Limb (tissue), 2 donors: ENCODE results near the gene SERPINA1.
"Not testable (repeated sequence)": the region's sequence is repeated elsewhere in the genome, so short reads cannot be mapped to it uniquely, and the experiment has no call there.

Experiments
- DNase-seq, 2 donors: peaks; one replicate each; pipeline ENCODE4 v3.0.0-alpha.2; 2016; ENCODE audit errors: extremely low spot score in 2 of 2

Gene SERPINA1

DNA sequence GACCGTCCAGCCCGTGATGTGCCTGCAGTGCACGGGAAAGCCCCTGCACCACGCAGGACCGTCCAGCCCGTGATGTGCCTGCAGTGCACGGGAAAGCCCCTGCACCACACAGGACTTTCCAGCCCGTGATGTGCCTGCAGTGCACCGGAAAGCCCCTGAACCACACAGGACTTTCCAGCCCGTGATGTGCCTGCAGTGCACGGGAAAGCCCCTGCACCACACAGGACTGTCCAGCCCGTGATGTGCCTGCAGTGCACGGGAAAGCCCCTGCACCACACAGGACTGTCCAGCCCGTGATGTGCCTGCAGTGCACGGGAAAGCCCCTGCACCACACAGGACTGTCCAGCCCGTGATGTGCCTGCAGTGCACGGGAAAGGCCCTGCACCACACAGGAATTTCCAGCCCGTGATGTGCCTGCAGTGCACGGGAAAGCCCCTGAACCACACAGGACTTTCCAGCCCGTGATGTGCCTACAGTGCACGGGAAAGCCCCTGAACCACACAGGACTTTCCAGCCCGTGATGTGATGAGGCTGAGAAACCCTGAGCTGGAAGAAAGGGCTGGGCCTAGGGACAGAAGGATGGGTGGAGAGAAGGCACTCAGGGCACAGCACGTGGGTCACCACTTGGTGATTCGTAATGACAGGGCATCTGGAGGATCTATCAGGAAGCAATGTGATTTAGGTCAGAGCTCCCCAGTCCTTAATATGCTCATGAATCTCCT, 42.2 kb downstream of the SERPINA1 start:
- not testable (repeated sequence) for DNase-seq

DNA sequence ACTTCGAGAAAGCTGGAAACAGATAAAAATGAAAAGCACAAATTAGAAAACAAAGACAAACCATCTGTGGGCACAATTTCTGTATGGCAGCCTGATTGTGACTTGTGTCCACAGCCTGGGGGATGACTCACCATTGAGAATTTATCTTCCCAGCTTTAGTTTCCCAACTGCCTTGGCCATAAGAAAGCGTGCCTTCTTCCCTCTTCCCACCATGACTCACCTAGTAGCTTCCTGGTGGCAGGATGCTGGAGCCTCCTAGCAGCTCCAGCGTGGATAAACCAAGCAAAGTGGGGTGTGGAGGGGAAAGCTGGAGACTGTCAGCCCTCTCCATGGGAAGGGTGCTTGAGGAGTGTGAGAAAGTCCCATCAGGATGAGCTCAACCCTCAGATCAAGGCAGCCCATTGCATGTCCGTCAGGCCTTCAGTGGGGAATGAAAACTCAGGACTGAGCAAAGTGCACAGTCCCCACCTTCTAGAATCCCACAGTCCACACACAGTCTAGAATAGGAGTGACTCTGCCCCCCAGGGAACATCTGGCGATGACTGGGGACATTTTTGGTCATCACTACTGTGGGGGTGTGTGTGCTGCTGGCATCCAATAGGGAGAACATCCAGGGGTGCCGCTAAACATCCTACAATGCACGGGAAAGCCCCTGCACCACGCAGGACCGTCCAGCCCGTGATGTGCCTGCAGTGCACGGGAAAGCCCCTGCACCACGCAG, 42.9 kb downstream of the SERPINA1 start:
- DNase-seq: no peak

- DNase-seq: no peak
Observed at GRCh38 chr14:94344389-94344788, 44.0 kb downstream of the SERPINA1 start.

- DNase-seq: no peak
Observed at GRCh38 chr14:94343238-94344005, 45.0 kb downstream of the SERPINA1 start.

DNA sequence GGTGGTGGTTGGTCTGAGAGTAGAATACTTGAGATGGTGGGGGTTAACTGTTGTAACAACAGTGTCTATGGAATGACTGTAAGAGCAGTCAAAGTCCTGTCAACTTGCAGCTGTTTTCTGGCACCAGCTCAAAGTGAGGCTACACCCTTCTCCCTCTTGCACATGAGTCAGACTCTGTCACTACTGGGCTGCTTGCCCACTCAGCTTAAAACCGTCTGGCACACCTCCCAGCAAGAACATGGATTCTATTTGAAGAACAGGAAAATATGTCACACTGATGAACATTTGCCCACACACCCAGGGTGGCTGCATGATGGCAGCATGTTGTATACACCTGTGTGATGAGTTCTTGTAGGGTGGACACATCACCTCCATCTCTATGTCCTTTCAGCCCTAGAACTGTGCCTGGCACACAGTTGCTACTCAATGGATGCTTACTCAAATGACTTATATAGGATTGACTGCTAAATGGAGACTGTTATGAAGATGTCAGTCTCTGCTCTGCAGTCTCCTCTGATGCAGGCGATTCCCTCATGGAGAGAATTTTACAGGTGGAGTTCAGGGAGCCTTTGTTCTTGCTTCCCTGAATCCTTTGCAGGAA, 46.0 kb downstream of the SERPINA1 start:
- DNase-seq: peak; percentile 86 to 94

DNA sequence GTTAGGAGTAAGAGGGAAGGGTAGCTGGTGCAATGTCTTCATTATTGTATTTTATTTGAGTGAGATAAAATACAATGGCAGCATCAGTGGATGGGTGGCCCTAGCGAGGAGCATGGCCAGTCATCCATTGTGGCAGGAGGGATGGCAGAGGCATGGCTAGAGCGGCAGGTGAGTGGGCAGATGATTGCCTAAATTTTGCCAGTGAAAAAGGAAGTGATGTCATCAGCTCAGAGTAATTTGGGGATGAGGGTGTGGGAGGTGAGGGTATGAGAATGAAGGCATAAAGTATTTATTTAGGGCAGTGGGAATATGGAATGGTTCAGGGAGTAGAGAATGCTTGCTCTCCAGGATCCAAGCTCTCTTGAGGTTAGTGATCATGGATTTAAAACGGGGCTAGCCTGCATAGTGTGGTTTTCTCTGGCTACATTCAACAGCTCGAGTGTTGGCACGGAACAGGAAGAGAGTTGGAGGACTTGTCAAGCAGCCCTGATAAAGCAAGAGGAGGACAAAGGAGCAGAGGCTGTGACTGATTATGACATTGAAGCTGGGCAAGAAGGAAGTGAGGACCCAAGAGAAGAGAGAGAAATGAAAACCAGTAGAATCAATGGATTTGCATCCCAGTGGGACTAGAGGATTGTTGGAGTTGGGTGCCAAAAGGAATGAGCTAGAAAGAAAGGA, 46.6 kb downstream of the SERPINA1 start:
- DNase-seq: no peak

DNA sequence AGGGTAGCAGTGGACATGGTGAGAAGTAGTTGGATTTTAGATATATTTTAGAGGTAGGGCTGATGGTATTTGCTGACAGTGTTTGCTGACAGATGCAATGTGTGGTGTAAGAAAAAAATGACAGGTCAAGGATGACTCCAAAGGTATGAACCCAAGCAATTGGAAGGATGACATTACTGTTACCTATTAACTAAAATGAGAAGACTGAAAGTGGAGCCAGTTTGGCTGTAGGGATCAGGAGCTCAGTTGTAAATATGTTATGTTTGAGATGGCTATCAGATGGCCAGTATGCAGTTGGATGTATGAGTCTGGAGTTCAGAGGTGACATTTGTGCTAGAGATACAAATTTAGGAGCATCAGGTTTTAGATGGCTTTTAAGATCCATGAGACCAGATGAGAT, 47.9 kb downstream of the SERPINA1 start:
- DNase-seq: no peak

GRCh38 chr14:94338023-94338422, 50.4 kb downstream of the SERPINA1 start:
- DNase-seq: no peak

DNA sequence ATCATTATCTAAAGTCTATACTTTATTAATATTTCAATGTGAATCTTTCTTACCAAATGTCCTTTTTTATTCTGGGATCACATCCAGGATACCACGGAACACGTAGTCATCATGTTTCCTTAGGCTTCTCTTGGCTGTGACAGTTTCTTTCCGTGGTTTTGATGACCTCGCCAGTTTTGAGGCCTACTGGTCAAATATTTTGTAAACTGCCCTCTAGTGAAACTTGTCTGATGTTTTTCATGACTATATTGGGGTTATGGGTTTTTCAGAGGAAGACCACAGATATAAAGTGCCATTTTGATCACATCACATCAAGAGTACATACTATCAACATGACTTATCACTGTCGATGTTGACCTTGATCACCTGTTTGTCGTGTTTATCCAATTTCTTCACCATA, 51.1 kb downstream of the SERPINA1 start:
- no peak for DNase-seq

DNA sequence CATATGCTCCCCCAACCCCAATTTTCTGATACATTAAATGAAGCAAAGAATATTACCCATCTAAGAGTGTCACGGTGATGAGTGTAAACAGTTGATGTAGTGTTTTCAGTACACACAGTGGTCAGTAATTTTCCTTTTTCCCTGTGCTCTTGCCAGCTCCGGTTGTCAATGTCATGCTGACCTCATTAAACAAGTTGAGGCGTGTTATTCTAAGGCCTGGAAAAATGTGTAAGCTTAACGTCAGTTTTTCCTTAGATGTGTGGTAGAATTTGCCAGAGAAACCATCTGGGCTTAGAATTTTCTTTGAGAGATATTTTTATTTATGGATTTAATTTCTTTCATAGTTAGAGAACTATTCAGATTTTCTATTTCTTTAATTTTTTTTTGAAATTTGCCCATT, 53.5 kb downstream of the SERPINA1 start:
- no peak for DNase-seq

GRCh38 chr14:94332587-94332986, 55.8 kb downstream of the SERPINA1 start:
- no peak for DNase-seq

GRCh38 chr14:94332063-94332583, 56.3 kb downstream of the SERPINA1 start:
- no peak for DNase-seq

- DNase-seq: no peak
Observed at GRCh38 chr14:94331462-94331861, 56.9 kb downstream of the SERPINA1 start.

DNA sequence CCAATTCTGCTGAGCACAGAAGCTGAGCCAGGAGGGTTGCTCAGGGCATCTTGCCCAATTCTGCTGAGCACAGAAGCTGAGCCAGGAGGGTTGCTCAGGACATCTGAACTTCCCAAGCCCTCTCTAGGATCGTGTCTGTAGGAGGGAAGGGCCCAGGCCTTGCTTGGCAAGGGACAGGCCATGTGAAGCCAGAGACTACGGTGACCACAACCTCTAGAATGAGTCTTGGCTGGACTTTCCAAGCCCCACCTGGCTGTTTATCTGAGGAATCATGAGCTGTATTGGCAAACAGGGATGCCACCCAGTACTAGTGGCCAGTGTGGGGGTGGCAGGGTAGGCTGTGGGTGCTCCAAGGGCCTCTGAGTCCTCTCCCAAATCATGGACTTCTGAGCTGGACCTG, 57.5 kb downstream of the SERPINA1 start:
- no peak for DNase-seq

DNA sequence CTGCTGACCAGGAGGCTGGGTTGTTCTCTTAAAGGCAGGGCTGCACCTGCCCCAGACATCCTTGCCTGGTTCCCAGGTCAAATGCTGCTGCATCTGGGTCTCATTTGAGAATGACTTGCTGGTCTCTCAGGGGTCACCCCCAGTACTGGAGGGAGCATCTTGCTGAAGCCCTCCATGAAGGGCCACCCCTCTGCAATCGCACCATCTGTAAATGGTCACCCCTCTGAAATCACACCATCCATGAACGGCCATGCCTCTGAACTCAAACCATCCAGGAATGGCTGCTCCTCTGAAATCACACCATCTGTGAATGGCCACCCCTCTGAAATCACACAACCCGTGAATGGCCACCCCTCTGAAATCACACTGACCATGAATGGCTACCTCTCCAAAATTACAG, 58.0 kb downstream of the SERPINA1 start:
- no peak for DNase-seq

DNA sequence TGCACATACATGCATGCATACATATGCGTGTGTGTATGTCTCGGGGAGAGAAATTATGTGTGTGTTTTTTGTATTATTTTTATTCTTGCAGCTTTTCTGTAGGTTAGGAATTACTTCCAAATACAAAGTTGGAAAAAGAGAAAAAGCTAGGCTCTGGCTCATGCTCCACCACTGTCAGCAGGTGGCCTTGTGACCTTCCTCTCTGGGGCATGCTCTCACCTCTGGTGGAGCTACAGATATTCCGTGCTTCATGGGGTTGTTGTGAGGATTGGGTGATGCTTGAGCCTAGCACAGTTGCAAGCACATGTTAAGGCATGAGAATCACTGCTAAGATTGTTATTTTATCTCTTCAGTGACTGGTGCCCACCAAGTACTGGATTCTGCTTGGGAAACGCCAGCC, 58.5 kb downstream of the SERPINA1 start:
- DNase-seq: no peak

DNA sequence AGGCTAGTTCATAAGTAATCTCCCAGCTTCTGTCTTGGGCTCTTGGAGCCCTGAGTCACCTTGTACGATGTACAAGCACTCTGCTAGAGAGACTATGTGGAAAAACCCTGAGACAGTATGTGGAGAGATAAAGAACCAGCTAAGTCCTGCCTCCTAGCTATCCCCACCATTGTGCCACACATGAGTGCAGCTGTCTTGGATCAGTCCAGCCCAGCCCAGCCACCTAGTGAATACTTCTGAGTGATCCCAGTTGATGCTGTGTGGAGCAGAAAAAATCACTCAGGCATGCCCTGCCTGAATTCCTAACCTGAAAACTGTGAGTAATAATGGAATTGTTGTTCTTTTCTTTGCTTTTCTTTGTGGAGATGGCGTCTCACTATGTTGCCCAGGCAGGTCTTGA, 60.2 kb downstream of the SERPINA1 start:
- no peak for DNase-seq
